LNCaP clone FGC (cell line): ENCODE measurements around the gene DNM3.

Experiments used
- DNase-seq: peaks from one replicate; pipeline ENCODE4 v3.0.0-alpha.2; 2011; ENCODE audit warnings: low read depth
- H3K4me3 ChIP-seq: 2 replicates; pipeline ENCODE4 v1.5.1; 2011; ENCODE audit warnings: mild to moderate bottlenecking, low read depth, low read length, control low read depth
- CTCF ChIP-seq: IDR thresholded peaks from 2 replicates; pipeline ENCODE4 v1.5.1; 2012; ENCODE audit warnings: mild to moderate bottlenecking; ENCODE audit not compliant: control insufficient read depth, insufficient read depth; ENCODE audit errors: extremely low read depth

Gene DNM3

GRCh38 chr1:172139196-172139595 is 297.9 kb downstream of the DNM3 start:
- no peak for TF ChIP-seq CTCF
- no peak overlapping the region for H3K4me3 ChIP-seq
- DNase-seq: no peak

GRCh38 chr1:172140072-172140471 is 298.8 kb downstream of the DNM3 start:
- DNase-seq: no peak
- no peak for TF ChIP-seq CTCF
- H3K4me3 ChIP-seq: no peak overlapping the region

GRCh38 chr1:172140591-172140990 is 299.3 kb downstream of the DNM3 start:
- no peak for DNase-seq
- no peak overlapping the region for H3K4me3 ChIP-seq
- no peak for TF ChIP-seq CTCF

DNA sequence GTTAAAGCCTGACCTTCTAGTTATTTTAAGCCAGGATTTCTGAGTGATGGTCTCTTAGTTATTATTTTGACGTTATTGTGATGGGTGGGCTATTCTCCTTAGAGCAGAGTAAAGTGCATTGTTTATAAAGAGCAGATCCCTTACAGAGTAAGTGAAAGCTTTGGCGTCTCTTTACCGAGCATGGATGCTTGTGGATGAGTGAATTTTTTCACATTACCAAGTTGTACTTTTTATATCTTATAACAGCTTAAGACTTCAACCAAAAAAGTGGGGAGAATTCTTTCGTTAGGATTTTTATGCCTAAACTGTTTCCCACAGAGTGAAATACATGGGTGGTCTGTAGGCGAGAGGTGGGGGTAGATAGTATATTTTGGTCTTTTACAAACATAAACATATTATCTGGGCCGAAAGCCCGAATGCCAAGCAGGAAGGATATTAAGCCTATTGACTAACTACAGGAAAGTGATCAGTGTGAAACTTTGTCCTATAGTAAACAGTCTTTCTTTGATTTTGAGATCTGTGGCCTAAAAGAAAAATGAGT is 300.1 kb downstream of the DNM3 start:
- no peak for TF ChIP-seq CTCF
- no peak overlapping the region for H3K4me3 ChIP-seq
- no peak for DNase-seq

GRCh38 chr1:172142324-172142723 is 301.0 kb downstream of the DNM3 start:
- H3K4me3 ChIP-seq: no peak overlapping the region
- no peak for TF ChIP-seq CTCF
- no peak for DNase-seq

DNA sequence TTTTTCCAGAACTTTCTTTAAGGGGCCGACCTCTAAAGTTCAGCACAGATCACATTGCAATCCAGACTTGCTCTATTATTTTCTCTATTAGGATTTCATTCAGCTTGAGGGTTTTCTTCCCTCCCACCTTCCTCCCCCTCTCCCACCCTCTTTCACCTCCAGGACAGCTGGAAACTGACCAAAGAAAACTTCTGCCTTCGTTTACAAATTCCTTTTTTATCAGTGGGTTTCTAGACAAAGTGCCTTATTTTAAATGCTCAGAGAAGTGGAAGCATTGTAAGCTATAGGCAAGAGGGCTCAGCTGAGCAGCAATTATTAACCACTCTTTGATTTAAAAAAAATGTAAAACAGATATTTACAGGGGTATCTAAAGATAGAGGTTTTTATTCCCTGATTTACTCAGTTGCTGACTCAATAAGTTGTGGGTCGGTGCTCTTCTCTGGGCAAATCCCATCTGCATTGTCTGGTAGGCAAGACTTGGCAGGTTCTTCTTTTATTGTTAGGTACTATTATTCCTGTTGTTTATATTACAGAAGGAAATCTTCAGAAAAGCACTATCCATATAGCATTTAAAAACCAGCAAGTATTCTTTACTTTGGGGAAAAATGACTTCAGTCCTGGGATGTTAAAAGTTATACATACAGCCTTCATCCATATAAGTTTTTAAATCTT is 302.2 kb downstream of the DNM3 start:
- DNase-seq: no peak
- H3K4me3 ChIP-seq: no peak overlapping the region
- TF ChIP-seq CTCF: no peak
